Right atrium auricular region (tissue), 2 donors: ENCODE results near the gene TDRD1. TPM values are rescaled to one million over a fixed set of nuclear protein-coding genes. Genes with fewer than 3 reads are reported as not detected.

Experiments used
- DNase-seq: peaks from one replicate; pipeline ENCODE4 v3.0.0-alpha.2; 2019; ENCODE audit warnings: low spot score
- H3K27ac ChIP-seq, 2 donors: fragments of 200-600 bp; sonication (generic); 1 replicate in 1 of 2; 2 replicates in 1 of 2; pipeline ENCODE4 v1.5.1; 2016 to 2019
- H3K27me3 ChIP-seq, 2 donors: fragments of 200-600 bp; sonication (generic); one replicate each; pipeline versions ENCODE4 v1.5.1 to v1.6.0; 2017 to 2019
- H3K36me3 ChIP-seq: fragments of 200-600 bp; sonication (generic); one replicate; pipeline ENCODE4 v1.5.1; 2016
- H3K4me1 ChIP-seq, 2 donors: fragments of 200-600 bp; sonication (generic); one replicate each; pipeline versions ENCODE4 v1.5.1 to v1.6.0; 2017 to 2019
- H3K4me3 ChIP-seq, 2 donors: fragments of 200-600 bp; sonication (generic); 1 replicate in 1 of 2; 2 replicates in 1 of 2; pipeline ENCODE4 v1.5.1; 2017 to 2019; ENCODE audit warnings: mild to moderate bottlenecking in 1 of 2, moderate library complexity in 1 of 2
- H3K9me3 ChIP-seq, 2 donors: fragments of 200-600 bp; sonication (generic); one replicate each; pipeline ENCODE4 v1.5.1; 2019
- total RNA-seq, 2 donors: library from RNA; depleted of rRNA; stranded (reverse); fragments of >200 nt; gene quantifications; one replicate each; pipeline ENCODE4 v1.1.0, GENCODE V29; 2016
- TF ChIP-seq, protein P1 (sequence below), 2 donors: fragments of 200-600 bp; sonication (generic); IDR thresholded peaks; one replicate each; pipeline ENCODE4 v1.5.1; 2019; ENCODE audit warnings: antibody characterized with exemption in 2 of 2

TDRD1 gene
- total RNA-seq, 2 donors from 2014 or later, result 0.12 to 1.1 TPM

DNA sequence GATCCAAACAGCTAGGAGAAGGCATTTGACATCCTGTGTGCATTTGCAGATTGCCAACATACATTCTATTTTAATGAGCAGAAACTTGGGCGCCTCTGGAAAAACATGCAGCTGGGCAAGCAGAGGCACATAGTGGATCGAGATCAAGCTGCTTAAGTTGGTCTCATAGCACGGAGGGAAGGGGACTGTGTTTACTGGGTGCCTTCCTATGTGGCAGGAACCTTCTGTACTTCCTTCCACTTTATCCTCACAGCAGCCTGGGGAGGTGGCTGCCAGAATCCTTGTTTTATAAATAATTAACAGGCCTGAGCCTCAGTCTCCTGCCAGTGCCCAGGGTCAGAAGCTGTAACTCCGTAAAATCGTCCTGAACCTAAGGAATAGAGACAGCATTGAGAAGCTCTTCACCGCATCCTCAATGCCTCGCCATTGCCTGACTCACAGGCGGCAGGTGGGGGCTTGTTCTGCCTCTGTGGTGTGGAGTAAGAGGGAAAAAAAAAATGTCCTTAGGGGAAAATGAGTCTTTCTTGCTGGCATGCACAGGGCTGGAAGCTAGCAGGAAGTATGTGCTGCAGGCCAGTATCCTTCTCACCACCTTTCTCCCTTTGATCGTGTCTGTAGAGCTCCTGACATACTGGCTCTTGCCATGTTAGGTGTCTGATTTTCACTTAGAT lies 66.1 kb downstream of the TDRD1 start:
- no peak for DNase-seq
- no peaks in the 10 kb centered on the region for H3K27me3 ChIP-seq
- TF ChIP-seq, protein P1, sequence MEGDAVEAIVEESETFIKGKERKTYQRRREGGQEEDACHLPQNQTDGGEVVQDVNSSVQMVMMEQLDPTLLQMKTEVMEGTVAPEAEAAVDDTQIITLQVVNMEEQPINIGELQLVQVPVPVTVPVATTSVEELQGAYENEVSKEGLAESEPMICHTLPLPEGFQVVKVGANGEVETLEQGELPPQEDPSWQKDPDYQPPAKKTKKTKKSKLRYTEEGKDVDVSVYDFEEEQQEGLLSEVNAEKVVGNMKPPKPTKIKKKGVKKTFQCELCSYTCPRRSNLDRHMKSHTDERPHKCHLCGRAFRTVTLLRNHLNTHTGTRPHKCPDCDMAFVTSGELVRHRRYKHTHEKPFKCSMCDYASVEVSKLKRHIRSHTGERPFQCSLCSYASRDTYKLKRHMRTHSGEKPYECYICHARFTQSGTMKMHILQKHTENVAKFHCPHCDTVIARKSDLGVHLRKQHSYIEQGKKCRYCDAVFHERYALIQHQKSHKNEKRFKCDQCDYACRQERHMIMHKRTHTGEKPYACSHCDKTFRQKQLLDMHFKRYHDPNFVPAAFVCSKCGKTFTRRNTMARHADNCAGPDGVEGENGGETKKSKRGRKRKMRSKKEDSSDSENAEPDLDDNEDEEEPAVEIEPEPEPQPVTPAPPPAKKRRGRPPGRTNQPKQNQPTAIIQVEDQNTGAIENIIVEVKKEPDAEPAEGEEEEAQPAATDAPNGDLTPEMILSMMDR (IDR thresholded peaks at IDR 0.05), result no peak

DNA sequence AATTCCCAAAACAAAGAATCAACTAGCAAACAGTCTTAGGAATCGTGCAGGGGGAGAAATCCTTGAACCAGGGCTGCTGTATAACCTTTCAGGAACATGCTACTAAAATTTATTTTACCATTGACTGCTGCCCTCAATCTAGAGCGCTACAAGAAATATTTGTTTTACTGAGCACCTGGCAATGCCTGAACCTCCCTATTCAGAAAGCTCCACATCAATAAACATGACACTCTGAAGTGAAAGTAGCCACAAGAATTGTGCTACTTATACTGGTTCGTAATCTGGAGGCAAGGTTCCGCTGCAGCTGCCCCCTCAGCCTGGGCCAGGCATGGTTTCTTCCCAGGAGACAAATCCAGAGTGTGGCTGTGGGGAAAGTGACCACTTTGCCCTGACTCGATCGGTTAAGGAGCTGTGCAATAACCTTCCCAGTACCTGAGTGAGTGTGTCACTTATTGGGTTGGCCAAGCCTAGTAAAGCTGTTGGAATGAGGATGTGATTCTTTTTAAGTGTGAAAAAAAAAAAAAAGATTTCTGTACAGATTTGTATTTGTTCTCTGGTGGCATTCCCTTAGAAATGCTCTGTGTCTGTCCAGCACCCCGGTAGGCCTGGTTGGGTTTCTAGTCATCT lies 67.6 kb downstream of the TDRD1 start:
- DNase-seq, result no peak
- Histone ChIP-seq H3K9me3 (no peaks in the 10 kb centered on the region), H3K27ac (no peak overlapping the region), H3K4me3 (no peak overlapping the region), H3K4me1 (no peaks in the 10 kb centered on the region), H3K27me3 (no peaks in the 10 kb centered on the region), H3K36me3 (no peaks in the 10 kb centered on the region)
- TF ChIP-seq, protein P1 (IDR thresholded peaks at IDR 0.05), result no peak

More for the DNA sequence above, 66.1 kb downstream of the TDRD1 start:
- Histone ChIP-seq H3K4me3 (no peak overlapping the region), H3K4me1 (no peaks in the 10 kb centered on the region), H3K9me3 (no peaks in the 10 kb centered on the region), H3K36me3 (no peaks in the 10 kb centered on the region), H3K27ac (no peak overlapping the region)

DNA sequence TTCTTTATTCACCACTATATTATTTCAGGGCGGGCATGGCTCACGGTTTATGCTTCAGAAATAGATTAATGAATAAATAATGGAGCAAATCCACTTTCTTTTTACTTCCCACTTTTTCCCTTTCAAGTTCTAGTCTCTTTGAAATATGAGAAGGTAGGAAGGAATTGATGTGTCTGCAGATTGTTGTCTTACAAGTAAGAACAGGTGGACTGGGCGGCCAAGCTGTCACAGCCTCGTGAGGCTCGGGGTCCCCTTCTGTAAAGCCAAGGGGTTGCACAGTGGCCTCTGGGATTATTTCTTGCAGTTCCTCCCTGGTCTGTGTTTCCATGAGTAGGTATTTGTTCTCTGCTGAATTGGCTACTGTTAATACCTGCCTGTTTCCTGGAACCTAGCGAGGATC lies 71.1 kb downstream of the TDRD1 start:
- no peaks in the 10 kb centered on the region for H3K36me3 ChIP-seq
- DNase-seq, result no peak
- H3K9me3 ChIP-seq, result no peaks in the 10 kb centered on the region
- no peak overlapping the region for H3K27ac ChIP-seq
- H3K4me1 ChIP-seq, result no peaks in the 10 kb centered on the region
- H3K4me3 ChIP-seq, result no peak overlapping the region
- TF ChIP-seq, protein P1 (IDR thresholded peaks at IDR 0.05), result no peak
- H3K27me3 ChIP-seq, result no peaks in the 10 kb centered on the region

DNA sequence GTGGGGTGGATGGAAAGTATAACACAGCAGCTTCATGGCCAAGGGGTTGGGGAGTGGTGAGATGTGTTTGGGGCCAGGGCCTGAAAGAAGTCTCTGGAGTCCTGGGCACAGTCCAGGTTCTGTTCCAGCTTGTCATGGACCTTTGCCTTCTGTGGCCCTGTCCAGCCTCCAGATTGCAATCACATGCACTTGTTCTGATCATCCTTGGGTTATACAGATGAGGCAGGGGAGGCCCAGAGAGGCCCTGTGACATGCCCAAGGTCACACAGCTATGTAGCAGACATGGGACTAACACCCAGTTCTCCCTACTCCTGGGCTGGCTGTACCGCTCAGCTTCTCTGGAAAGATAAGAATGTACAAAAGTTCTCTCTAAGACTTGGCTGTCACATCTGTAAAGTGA lies 71.6 kb downstream of the TDRD1 start:
- Histone ChIP-seq H3K36me3 (no peaks in the 10 kb centered on the region), H3K27me3 (no peaks in the 10 kb centered on the region), H3K9me3 (no peaks in the 10 kb centered on the region), H3K27ac (no peak overlapping the region), H3K4me1 (no peaks in the 10 kb centered on the region), H3K4me3 (no peak overlapping the region)
- DNase-seq, result no peak
- TF ChIP-seq, protein P1 (IDR thresholded peaks at IDR 0.05), result no peak

DNA sequence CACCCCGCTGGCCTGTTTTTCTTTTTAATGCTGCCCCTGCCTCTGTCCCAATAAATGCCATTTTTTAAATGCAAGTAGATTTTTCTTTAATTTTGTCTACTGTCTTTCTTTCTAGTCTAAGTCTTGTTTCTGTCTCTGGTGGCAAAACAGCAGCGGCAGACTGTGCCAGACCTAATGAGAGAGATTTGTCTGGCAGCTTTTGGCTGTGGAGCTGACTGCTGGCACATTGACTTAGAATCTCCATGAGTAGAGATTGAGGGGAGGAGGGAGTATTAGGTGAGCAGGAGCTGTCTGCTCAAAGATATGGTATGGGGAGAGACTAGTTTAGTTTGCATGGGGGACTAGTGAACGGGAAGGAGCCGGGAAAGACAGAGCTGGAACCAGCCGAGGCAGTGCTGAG lies 72.9 kb downstream of the TDRD1 start:
- TF ChIP-seq, protein P1 (IDR thresholded peaks at IDR 0.05), result no peak
- H3K4me1 ChIP-seq, result peaks cover 0 to 1% of the 10 kb centered on the region in 2 donors
- no peaks in the 10 kb centered on the region for H3K9me3 ChIP-seq
- H3K27ac ChIP-seq, result no peak overlapping the region
- DNase-seq, result no peak
- H3K36me3 ChIP-seq, result no peaks in the 10 kb centered on the region
- no peak overlapping the region for H3K4me3 ChIP-seq
- no peaks in the 10 kb centered on the region for H3K27me3 ChIP-seq
